ENCODE measurements around the gene ZNF160.
A peak's percentile ranks its signal among the peaks of the same experiment; 100 is the strongest.

DNA sequence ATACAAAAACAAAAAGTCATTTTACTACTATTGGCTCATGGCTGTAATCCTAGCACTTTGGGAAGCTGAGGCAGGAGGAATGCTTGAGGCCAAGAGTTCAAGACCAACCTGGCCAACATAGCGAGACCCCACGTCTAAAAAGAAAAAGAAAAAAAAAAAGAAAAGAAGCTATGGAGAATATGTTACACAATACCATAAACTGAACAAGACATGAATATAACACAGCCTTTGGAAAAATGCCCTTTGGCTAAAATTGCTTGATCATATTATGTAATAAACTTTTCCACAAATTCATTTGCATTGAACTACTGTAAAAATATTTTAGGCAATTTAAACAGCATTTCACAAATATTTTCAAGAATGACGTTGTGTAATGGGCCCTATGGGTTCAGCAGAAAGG is 33.2 kb upstream of the ZNF160 start:
- TF ChIP-seq POLR2A (IDR thresholded peaks at IDR 0.05; ENCODE audit: low read depth, low read length) (no peak), SMC3 (IDR thresholded peaks at IDR 0.05; ENCODE audit: low read depth, low read length) (no peak), NFE2L2 (IDR thresholded peaks at IDR 0.05; ENCODE audit: low read depth, low read length) (no peak), MAFK (IDR thresholded peaks at IDR 0.05; ENCODE audit: low read depth, low read length) (no peak), BHLHE40 (IDR thresholded peaks at IDR 0.05; ENCODE audit: low read depth, low read length) (no peak), CEBPB (IDR thresholded peaks at IDR 0.05; ENCODE audit: low read depth, low read length) (0 out of 2 replicates have a peak, but pooled peaks have one; percentile 12)
- TF ChIP-seq, protein P1, sequence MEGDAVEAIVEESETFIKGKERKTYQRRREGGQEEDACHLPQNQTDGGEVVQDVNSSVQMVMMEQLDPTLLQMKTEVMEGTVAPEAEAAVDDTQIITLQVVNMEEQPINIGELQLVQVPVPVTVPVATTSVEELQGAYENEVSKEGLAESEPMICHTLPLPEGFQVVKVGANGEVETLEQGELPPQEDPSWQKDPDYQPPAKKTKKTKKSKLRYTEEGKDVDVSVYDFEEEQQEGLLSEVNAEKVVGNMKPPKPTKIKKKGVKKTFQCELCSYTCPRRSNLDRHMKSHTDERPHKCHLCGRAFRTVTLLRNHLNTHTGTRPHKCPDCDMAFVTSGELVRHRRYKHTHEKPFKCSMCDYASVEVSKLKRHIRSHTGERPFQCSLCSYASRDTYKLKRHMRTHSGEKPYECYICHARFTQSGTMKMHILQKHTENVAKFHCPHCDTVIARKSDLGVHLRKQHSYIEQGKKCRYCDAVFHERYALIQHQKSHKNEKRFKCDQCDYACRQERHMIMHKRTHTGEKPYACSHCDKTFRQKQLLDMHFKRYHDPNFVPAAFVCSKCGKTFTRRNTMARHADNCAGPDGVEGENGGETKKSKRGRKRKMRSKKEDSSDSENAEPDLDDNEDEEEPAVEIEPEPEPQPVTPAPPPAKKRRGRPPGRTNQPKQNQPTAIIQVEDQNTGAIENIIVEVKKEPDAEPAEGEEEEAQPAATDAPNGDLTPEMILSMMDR (conservative IDR thresholded peaks at IDR 0.05; ENCODE audit: low read depth, low read length), result no peak
- TF ChIP-seq, protein P2, sequence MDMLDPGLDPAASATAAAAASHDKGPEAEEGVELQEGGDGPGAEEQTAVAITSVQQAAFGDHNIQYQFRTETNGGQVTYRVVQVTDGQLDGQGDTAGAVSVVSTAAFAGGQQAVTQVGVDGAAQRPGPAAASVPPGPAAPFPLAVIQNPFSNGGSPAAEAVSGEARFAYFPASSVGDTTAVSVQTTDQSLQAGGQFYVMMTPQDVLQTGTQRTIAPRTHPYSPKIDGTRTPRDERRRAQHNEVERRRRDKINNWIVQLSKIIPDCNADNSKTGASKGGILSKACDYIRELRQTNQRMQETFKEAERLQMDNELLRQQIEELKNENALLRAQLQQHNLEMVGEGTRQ (IDR thresholded peaks at IDR 0.05; ENCODE audit: low read depth, low read length), result no peak
